Heart right ventricle (tissue), 16 donors: ENCODE measurements around the gene GPR89A. TPM values are rescaled to one million over a fixed set of nuclear protein-coding genes. Genes with fewer than 3 reads are reported as not detected.
"Not testable (repeated sequence)": the region's sequence is repeated elsewhere in the genome, so short reads cannot be mapped to it uniquely, and the experiment has no call there.

Experiments used
- ATAC-seq, 8 donors: fragments of 200-7000 bp; cut with Tn5 transposase; one replicate each; pipeline ENCODE4 v1.9.1; 2020; ENCODE audit warnings: mild to moderate bottlenecking in 8 of 8, moderate library complexity in 8 of 8, moderate number of reproducible peaks in 1 of 8
- DNase-seq, 2 donors: peaks; one replicate each; pipeline ENCODE4 v3.0.0-alpha.2; 2020
- H3K27ac ChIP-seq, 10 donors: fragments of 200-600 bp; sonication (generic) in 2 of 10; one replicate each; pipeline versions ENCODE4 v1.5.0 to v1.8.0; 2020 to 2022; ENCODE audit warnings: mild to moderate bottlenecking in 3 of 10
- H3K27me3 ChIP-seq, 7 donors: fragments of 200-600 bp; one replicate each; pipeline ENCODE4 v1.8.0; 2021 to 2022; ENCODE audit warnings: mild to moderate bottlenecking in 2 of 7
- H3K36me3 ChIP-seq, 9 donors: fragments of 200-600 bp; sonication (generic) in 1 of 9; one replicate each; pipeline versions ENCODE4 v1.5.0 to v1.8.0; 2020 to 2022; ENCODE audit warnings: mild to moderate bottlenecking in 2 of 9
- H3K4me1 ChIP-seq, 9 donors: fragments of 200-600 bp; sonication (generic) in 1 of 9; one replicate each; pipeline versions ENCODE4 v1.5.0 to v1.8.0; 2020 to 2022; ENCODE audit warnings: mild to moderate bottlenecking in 4 of 9
- H3K4me3 ChIP-seq, 10 donors: fragments of 200-600 bp; sonication (generic) in 2 of 10; one replicate each; pipeline versions ENCODE4 v1.5.0 to v1.8.0; 2020 to 2022; ENCODE audit warnings: mild to moderate bottlenecking in 7 of 10, moderate library complexity in 2 of 10
- H3K9me3 ChIP-seq, 11 donors: fragments of 200-600 bp in 10 of 11; sonication (generic) in 2 of 11; one replicate each; pipeline versions ENCODE4 v1.5.0 to v1.8.0; 2013 to 2022; ENCODE audit warnings: mild to moderate bottlenecking in 2 of 11, control low read depth in 1 of 11, moderate library complexity in 1 of 11
- WGBS, 2 donors: extraction: QIAGEN DNeasy Blood & Tissue Kit; methylation state at CpG; one replicate each; pipeline ENCODE4 v1.1.7; 2013; ENCODE audit warnings: inconsistent platforms in 1 of 2; 5-methylcytosine and 5-hydroxymethylcytosine counted together
- intact Hi-C, 10 donors: fragments of 100-400 bp; cut with DNase I; formaldehyde crosslinking; loops; one replicate each; pipeline versions ENCODE4 v1.11.1 to v1.14.2; 2022
- polyA plus RNA-seq, 2 donors: library from polyadenylated mRNA; stranded (reverse); fragments of 200-250 nt; gene quantifications; one replicate each; pipeline ENCODE4 v1.2.3, GENCODE V29; 2013
- total RNA-seq, 10 donors: library from RNA; stranded (reverse); fragmentation: NEBNext Ultra II Directional in 3 of 10; extraction: Animal tissue kit (Norgen Biotek cat#: 25700) in 3 of 10; gene quantifications; one replicate each; pipeline versions ENCODE4 v1.2.1 to v1.2.4, GENCODE V29; 2021 to 2023
- TF ChIP-seq, protein P1 (sequence below), 9 donors: fragments of 200-600 bp; sonication (generic) in 2 of 9; IDR thresholded peaks; one replicate each; pipeline versions ENCODE4 v1.5.0 to v1.8.0; 2021 to 2022; ENCODE audit warnings: antibody characterized with exemption in 9 of 9, mild to moderate bottlenecking in 5 of 9, moderate library complexity in 1 of 9
- donor health status: Arrhythmogenic right ventricular cardiomyopathy.
- donor health status: ischemic (EF 13 %, LVEDD 7.1; RV severe dilation, severe dysfunction).
- donor health status: healthy with polysubstance abuse.
- donor health status: DM: no; HTN: yes; CAD: no.
- donor health status: DM: no; HTN: no; CAD: no.
- donor health status: ischemic (EF 25% LVEDD 6.9; RV normal size, moderate dysfunction).
- donor health status: ischemic (EF 25% LVEDD 5.7; RV mildly dilated, moderate dysfunction).
- donor health status: healthy.
- donor health status: DM: yes; HTN: yes; CAD: no.
- donor health status: Ischemic cardiomyopathy.
- donor health status: ischemic (EF 35%, LVEDD 5.7; RV mildly dilated, moderate dysfunction).
- donor health status: nonischemic (EF 11% LVEDD 7.7; RV severe dilation, severe dysfunction).
- donor health status: DM: yes; HTN: yes; CAD: no.
- donor health status: PGD.
- donor health status: ischemic (EF 29% LVEDD 5.4; RV normal size, mild dysfunction).
- donor health status: nonischemic (EF 23%, LVEDD 6.1; RV moderate dilation, normal function).

GPR89A gene
- total and polyA plus RNA-seq, 12 donors = 6.9 to 14.5 (median 9.3) TPM

DNA sequence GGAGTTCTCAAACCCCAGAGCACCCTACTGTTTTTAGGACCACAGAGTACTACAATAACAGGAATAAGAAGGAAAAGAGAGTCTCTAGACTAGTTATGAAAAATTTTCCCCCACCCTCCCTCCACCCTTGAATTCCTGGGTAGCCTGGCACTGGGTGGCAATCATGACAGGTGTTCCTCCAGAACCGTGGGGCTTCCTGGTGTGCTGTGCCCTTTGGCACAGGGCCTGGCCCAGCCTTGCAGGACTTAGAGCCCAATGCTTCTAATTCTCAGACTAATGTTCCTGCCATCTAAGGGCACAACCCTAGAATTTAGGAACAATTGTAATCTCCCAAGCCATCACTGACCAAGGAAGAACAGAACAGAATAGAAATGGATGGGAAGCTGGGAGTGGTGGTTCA, 110.0 kb downstream of the GPR89A start:
- Histone ChIP-seq H3K4me1 (peaks cover 0 to 18% (median 10%) of the 10 kb centered on the region in 9 donors), H3K36me3 (no peaks in the 10 kb centered on the region), H3K4me3 (no peak overlapping the region), H3K27me3 (peaks cover 0 to 9% (median 0%) of the 10 kb centered on the region in 7 donors), H3K9me3 (no peaks in the 10 kb centered on the region), H3K27ac (no peak overlapping the region)
- no peak for DNase-seq
- WGBS, 2 donors = 60 to 73% methylated on average over 1 of the region's 1 CpG
- intact Hi-C loops = no loop called here
- TF ChIP-seq, protein P1, sequence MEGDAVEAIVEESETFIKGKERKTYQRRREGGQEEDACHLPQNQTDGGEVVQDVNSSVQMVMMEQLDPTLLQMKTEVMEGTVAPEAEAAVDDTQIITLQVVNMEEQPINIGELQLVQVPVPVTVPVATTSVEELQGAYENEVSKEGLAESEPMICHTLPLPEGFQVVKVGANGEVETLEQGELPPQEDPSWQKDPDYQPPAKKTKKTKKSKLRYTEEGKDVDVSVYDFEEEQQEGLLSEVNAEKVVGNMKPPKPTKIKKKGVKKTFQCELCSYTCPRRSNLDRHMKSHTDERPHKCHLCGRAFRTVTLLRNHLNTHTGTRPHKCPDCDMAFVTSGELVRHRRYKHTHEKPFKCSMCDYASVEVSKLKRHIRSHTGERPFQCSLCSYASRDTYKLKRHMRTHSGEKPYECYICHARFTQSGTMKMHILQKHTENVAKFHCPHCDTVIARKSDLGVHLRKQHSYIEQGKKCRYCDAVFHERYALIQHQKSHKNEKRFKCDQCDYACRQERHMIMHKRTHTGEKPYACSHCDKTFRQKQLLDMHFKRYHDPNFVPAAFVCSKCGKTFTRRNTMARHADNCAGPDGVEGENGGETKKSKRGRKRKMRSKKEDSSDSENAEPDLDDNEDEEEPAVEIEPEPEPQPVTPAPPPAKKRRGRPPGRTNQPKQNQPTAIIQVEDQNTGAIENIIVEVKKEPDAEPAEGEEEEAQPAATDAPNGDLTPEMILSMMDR (IDR thresholded peaks at IDR 0.05) = no peak
- ATAC-seq = no peak

DNA sequence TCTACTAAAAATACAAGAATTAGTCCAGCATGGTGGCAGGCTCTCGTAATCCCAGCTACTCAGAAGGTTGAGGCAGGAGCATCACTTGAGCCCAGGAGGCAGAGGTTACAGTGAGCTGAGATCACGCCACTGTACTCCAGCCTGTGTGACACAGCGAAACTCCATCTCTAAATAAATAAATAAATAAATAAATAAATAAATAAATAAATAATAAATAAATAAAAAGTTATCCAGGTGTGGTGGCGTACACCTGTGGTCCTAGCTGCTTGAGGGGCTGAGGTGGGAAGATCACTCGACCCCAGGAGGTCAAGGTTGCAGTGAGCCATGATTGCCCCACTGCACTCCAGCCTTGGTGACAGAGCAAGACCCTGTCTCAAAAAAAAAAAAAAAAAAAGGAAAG, 110.7 kb downstream of the GPR89A start:
- peaks cover 0 to 18% (median 10%) of the 10 kb centered on the region in 9 donors for H3K4me1 ChIP-seq
- H3K27ac ChIP-seq, H3K36me3 ChIP-seq, intact Hi-C loops, H3K4me3 ChIP-seq, ATAC-seq, H3K27me3 ChIP-seq, DNase-seq, H3K9me3 ChIP-seq: not testable (repeated sequence)
- 97 to 98% methylated on average over 5 of the region's 5 CpGs for WGBS, 2 donors

DNA sequence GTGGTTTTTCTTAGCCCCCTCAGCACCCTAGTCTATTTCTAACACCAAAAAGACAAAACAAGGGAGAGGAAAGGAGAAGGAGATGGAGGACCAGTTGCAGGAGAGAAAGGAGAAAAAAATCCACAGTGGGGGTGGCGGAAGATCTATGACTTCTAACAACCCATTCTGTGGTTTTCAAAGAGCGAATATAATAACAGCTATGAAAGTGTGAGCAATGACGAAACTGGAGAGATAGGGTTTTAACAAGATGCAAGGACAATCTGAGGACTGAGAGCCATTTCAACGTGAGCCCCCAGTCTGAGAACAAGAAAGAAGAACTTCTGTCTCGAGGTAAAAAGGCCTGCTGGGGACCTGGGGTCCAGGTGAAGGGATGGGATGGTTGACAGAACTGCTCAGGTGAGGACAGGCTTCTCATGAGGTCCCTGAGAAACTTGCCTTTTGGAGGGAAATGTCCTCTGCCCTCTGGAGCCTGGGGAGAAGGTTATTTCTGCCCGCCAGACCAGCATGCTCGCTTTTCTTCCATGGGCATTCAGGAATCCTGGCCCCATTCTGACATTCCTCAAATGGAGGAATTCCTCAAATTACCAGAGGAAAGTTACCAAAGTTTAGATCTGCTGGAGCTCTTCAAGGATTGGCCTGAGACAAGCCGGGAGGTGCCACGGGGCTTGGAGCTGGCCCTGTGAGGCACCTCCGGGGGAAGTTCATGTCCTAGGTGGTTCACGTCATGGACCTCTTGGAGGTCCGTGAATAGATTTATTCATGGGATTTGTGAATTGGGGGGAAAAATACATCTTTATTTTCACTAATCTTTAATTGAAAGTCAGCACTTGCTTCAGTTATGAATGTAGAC, 111.7 kb downstream of the GPR89A start, which contains the start of gene CD160:
CD160 (plus strand) TSS at position 270 of the 850 bp plus-strand sequence. CDS start 8,829 bp downstream, outside the sequence.
- WGBS, 2 donors = 91 to 93% methylated on average over 12 of the region's 12 CpGs
- DNase-seq (no peak), ATAC-seq (no peak)
- Histone ChIP-seq H3K27me3 (peaks cover 0 to 9% (median 0%) of the 10 kb centered on the region in 7 donors), H3K9me3 (no peaks in the 10 kb centered on the region), H3K27ac (no peak within 1 kb of the TSS), H3K4me1 (peaks cover 0 to 18% (median 10%) of the 10 kb centered on the region in 9 donors), H3K4me3 (no peak within 1 kb of the TSS), H3K36me3 (no peaks in the 10 kb centered on the region)
- intact Hi-C loops = no loop called here
- TF ChIP-seq, protein P1 (IDR thresholded peaks at IDR 0.05) = no peak

Other genes with a start within 250 kb of the GPR89A start
- gene NBPF20, start 182.4 kb upstream of the GPR89A start, total RNA-seq = 1 to 10 TPM in 4 of 10 donors, under 1 TPM in 6; 0.38 to 1.2 (median 0.99) TPM
- under 1 TPM; 0.66 to 0.80 TPM for gene NBPF20, start 182.4 kb upstream of the GPR89A start, polyA plus RNA-seq
- gene PDZK1, start 99.4 kb downstream of the GPR89A start, total RNA-seq = 1 to 10 TPM in 1 of 10 donors, under 1 TPM in 2, not detected in 7; 0.44 to 2.0 (median 0.47) TPM
- gene PDZK1, start 99.4 kb downstream of the GPR89A start, polyA plus RNA-seq = under 1 TPM; 0.17 to 0.44 TPM
- under 1 TPM in 2 of 10 donors, not detected in 8; 0.18 to 0.58 TPM for gene CD160, start 111.5 kb downstream of the GPR89A start, total RNA-seq
- gene CD160, start 111.5 kb downstream of the GPR89A start, polyA plus RNA-seq = under 1 TPM in 1 of 2 donors, not detected in 1; 0.03 TPM
- gene RNF115, start 216.1 kb downstream of the GPR89A start, total RNA-seq = 10 to 100 TPM; 39.2 to 99.0 (median 56.3) TPM
- gene RNF115, start 216.1 kb downstream of the GPR89A start, polyA plus RNA-seq = 10 to 100 TPM; 12.8 to 25.2 TPM
- 10 to 100 TPM; 11.8 to 18.1 (median 16.1) TPM for gene POLR3C, start 216.2 kb downstream of the GPR89A start, total RNA-seq
- 10 to 100 TPM in 1 of 2 donors, 1 to 10 TPM in 1; 8.0 to 11.3 TPM for gene POLR3C, start 216.2 kb downstream of the GPR89A start, polyA plus RNA-seq
- gene NUDT17, start 237.6 kb downstream of the GPR89A start, total RNA-seq = 1 to 10 TPM; 1.8 to 4.9 (median 3.6) TPM
- 1 to 10 TPM in 1 of 2 donors, under 1 TPM in 1; 0.75 to 4.0 TPM for gene NUDT17, start 237.6 kb downstream of the GPR89A start, polyA plus RNA-seq